ENCODE results near the gene DYTN.
"Not testable (repeated sequence)": the region's sequence is repeated elsewhere in the genome, so short reads cannot be mapped to it uniquely, and the experiment has no call there.

DYTN gene

DNA sequence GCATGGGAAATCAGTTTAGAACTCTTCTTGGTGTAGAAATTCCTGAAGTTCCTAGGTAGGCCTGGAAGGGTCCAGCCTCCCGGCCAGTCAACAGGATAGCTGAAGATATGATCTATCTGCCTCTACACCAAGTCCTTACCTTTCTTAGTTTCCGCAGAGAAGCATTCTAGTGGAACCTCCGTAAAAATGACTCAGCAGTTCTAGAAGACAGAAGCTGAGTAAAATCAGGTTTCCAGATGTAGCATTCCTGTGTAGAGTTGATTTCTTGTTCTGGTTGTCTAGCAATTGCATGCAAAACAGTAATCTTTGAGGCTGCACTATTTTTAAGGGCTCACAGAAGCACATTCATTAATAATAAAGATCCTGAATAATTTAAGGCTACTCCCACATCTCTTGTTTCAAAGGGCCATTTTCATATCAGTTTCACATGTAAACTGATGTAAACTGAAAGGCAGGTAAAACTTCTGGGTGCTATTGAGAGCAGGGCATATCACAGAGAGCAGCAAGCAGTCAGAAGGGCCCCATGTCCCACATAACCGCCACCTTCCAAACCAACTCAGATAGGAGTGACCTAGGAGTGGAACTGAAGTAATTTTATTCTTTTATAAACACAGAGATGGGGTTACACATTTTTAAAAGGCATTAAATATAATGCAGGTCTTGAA, 3.2 kb upstream of the DYTN start:
- Mint-ChIP-seq H3K4me1 (peaks cover 0 to 3% of the 10 kb centered on the region in 2 donors), H3K27me3 (peaks cover 20 to 22% of the 10 kb centered on the region in 2 donors), H3K27ac (no peak overlapping the region), H3K36me3 (peaks cover 0 to 3% of the 10 kb centered on the region in 2 donors), H3K4me3 (no peak overlapping the region), H3K9me3 (peaks cover 0 to 7% of the 10 kb centered on the region in 2 donors)
- ATAC-seq (replicated peaks) (no peak), DNase-seq (no peak)

DNA sequence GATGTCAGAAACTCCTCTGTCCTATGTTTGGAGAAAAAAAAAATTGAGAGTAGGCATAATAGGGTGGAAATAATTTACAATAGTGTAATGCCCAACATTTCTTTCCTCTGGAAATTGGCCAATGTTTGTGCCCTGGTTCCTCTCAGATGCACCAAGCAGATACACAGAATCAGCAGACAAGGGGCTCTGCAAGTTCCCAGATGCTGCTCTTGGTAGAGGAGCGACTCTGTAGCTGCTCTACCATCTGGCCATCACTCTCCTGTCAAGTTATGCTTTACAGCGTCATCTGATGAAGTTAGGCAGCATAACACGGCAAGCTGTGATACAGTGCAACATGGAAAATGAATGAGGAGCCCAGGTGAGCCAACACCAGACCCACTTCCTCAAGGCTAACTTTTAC, 1.6 kb downstream of the DYTN start:
- H3K4me1 Mint-ChIP-seq, result peaks cover 7 to 10% of the 10 kb centered on the region in 2 donors
- H3K9me3 Mint-ChIP-seq, result peaks cover 0 to 2% of the 10 kb centered on the region in 2 donors
- no peak for DNase-seq
- H3K27me3 Mint-ChIP-seq, result peaks cover 25 to 28% of the 10 kb centered on the region in 2 donors
- H3K4me3 Mint-ChIP-seq, result no peak overlapping the region
- no peak overlapping the region for H3K27ac Mint-ChIP-seq
- no peaks in the 10 kb centered on the region for H3K36me3 Mint-ChIP-seq
- no peak for ATAC-seq (replicated peaks)

DNA sequence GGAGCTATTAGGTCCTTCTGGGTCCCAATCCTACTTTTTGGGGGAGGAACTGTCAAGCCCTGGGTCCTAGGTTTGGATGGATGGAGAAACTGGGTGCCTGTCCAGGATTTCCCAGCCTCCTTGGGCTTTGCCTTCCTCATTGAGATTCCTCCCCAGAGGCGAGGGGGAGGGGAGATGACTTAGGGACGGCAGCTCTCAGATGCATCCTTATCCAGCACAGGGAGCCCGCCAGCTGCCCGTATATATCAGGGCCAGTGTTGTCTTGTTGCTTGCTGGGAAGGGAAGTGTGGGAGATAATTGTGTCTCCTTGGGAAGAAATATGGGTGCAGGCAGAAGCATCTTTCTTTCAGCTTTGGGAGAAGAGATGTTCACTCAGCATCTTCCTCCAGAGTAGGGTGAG, 3.0 kb downstream of the DYTN start:
- Mint-ChIP-seq H3K27me3 (peaks cover 25 to 28% of the 10 kb centered on the region in 2 donors), H3K4me1 (peaks cover 5 to 10% of the 10 kb centered on the region in 2 donors)
- H3K27ac Mint-ChIP-seq; H3K9me3 Mint-ChIP-seq; DNase-seq; H3K36me3 Mint-ChIP-seq; H3K4me3 Mint-ChIP-seq; ATAC-seq (replicated peaks): not testable (repeated sequence)

DNA sequence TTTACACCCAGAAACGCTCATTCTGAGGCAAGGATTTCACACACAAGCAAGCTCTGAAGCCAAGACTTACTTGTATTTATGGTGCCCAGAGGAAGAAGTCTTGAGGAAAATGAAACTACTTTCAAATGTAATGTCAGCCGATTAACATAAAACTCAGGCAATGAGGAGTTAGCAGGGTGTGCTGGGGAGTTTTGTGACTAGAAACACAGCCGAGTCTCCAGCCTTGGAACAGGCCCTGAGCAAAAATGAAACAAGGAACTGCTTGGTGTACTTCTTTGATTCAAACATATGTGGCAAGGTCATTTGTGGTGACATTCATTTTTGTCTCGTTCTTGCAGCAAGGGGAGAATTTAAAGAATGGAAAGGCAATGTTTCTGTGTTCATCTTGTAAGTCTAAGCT, 4.5 kb downstream of the DYTN start:
- H3K4me3 Mint-ChIP-seq, result no peak overlapping the region
- H3K9me3 Mint-ChIP-seq, result no peaks in the 10 kb centered on the region
- peaks cover 27% of the 10 kb centered on the region in 2 donors for H3K27me3 Mint-ChIP-seq
- DNase-seq (peak; percentile 17), ATAC-seq (replicated peaks) (peak; percentile 77 to 82)
- H3K36me3 Mint-ChIP-seq, result no peaks in the 10 kb centered on the region
- H3K27ac Mint-ChIP-seq, result no peak overlapping the region
- peaks cover 5 to 10% of the 10 kb centered on the region in 2 donors for H3K4me1 Mint-ChIP-seq

DNA sequence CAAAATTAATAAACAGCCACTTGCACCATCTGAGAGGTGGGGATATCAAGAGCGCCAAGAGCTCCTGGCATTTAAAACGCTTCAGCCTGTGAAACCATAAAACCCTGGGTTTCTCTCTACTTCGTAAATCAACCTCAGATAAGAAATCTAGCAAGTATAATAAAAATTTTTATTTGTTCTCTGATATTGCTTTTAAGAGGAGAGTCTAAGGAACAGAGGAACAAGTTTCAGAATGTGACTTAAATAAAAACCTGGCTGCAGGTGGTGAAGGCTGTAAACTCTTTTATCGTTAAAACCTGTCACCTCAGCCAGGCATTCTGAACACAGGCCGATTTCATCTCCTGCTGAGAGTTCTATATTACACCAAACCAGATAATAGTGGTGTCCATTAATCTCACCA, 9.9 kb downstream of the DYTN start:
- H3K4me3 Mint-ChIP-seq, result no peak overlapping the region
- no peak for ATAC-seq (replicated peaks)

DNA sequence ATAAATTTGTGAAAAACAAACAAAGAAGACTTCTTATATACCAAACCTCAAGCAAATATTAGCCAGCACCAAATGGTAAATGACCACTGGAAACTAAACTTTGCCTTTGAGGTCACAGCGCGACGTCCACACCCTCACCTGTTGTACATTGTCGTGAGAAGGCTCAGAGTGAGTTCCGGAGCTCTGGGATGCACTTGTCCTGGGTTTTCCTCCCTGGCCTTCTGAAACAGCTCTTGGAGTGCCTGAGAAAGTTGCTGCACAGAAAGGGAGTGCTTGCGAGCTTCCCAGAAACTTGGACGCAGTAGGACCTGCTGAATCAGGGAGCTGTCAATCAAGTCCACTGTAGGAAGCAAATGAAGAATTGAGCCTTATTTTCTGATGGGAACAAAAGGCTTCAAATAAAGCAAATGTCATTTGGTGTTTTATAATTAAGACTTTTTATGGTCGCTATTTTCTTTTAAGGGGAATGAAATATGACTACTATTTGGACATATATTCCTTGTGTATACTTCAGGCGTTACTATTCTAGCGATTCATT, 11.0 kb downstream of the DYTN start:
- no peak for DNase-seq
- no peak for ATAC-seq (replicated peaks)
- Mint-ChIP-seq H3K36me3 (no peaks in the 10 kb centered on the region), H3K27ac (no peak overlapping the region), H3K4me3 (no peak overlapping the region), H3K9me3 (no peaks in the 10 kb centered on the region), H3K4me1 (peaks cover 0 to 2% of the 10 kb centered on the region in 2 donors), H3K27me3 (peaks cover 4 to 22% of the 10 kb centered on the region in 2 donors)

More for the DNA sequence above, 9.9 kb downstream of the DYTN start:
- Mint-ChIP-seq H3K27me3 (peaks cover 4 to 16% of the 10 kb centered on the region in 2 donors), H3K36me3 (no peaks in the 10 kb centered on the region), H3K4me1 (peaks cover 1 to 3% of the 10 kb centered on the region in 2 donors), H3K27ac (no peak overlapping the region), H3K9me3 (no peaks in the 10 kb centered on the region)
- no peak for DNase-seq

DNA sequence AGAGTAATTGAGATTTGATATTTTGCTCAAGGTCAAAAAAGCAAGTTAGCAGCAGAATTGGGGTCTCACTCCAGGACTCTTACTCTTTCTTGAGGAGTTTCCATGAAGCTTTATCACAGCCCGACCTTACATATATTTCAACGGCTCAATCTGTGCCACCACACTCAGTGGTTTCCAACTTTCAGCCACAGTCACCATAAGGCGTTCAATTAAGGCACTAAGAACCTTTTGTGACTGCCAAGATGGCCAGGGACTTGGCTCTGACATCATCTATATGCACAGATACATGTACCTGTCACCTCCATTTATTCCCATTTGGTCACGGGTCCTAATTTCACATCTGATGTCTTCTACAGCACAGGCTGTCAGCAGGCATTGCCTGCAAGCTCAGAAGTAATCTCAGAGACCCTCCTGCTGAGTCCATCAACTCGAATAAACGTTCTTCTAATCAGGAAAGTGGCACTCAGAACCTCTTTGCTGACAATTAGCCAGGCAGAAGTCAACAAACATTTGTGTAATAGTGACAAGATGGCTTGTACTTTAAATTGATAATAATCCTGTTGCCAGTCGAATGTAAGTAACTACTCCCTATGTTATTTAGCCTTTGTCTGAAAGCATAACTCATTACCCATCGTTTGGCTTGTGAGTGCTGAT, 16.1 kb downstream of the DYTN start:
- peaks cover 18 to 38% of the 10 kb centered on the region in 2 donors for H3K27me3 Mint-ChIP-seq
- H3K36me3 Mint-ChIP-seq, result no peaks in the 10 kb centered on the region
- H3K9me3 Mint-ChIP-seq, result no peaks in the 10 kb centered on the region
- ATAC-seq (replicated peaks) (no peak), DNase-seq (no peak)
- no peak overlapping the region for H3K4me3 Mint-ChIP-seq
- peaks cover 2 to 11% of the 10 kb centered on the region in 2 donors for H3K4me1 Mint-ChIP-seq
- no peak overlapping the region for H3K27ac Mint-ChIP-seq

DNA sequence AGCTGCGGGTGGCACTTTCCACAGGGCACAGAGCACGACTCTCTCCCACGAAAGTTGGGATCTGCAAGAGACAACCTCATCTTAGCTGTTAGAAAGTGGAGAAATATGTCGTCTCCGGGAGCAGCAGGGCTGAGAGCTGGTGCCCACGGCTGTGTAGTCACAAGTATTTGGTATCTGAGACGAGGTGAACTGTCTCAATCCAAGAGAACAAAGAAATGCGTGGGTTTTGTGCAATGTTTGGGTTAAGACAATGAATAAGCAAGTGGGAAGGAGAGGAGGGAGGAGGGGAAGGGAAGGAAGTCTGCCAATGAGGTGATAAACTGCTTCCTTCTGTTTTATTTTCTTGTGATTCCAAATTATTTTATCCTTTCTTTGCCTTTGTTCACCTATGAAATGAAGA, 18.0 kb downstream of the DYTN start:
- no peak overlapping the region for H3K4me3 Mint-ChIP-seq
- ATAC-seq (replicated peaks) (no peak), DNase-seq (no peak)
- H3K36me3 Mint-ChIP-seq, result no peaks in the 10 kb centered on the region
- peaks cover 18 to 30% of the 10 kb centered on the region in 2 donors for H3K27me3 Mint-ChIP-seq
- no peak overlapping the region for H3K27ac Mint-ChIP-seq
- peaks cover 2 to 11% of the 10 kb centered on the region in 2 donors for H3K4me1 Mint-ChIP-seq
- no peaks in the 10 kb centered on the region for H3K9me3 Mint-ChIP-seq

DNA sequence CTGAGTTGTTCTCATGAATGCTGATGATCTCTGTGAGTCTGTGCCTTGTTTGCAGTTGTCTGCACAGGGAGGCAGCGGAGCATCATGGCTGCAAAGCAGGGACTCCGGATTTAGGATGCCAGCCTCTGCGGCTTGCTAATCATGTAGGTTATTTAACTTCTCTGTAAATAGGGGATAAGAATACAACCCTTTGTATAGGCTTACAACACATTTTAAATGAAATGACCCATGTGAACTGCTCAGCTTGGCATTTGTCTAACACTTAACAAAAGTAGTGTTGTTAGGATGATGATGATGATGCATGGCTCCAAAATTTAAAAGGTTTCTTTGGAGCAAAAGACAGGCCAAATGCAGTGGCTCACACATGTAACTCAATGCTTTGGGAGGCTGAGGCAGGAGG, 19.4 kb downstream of the DYTN start:
- peaks cover 18 to 30% of the 10 kb centered on the region in 2 donors for H3K27me3 Mint-ChIP-seq
- DNase-seq (no peak), ATAC-seq (replicated peaks) (no peak)
- H3K27ac Mint-ChIP-seq, result no peak overlapping the region
- peaks cover 2 to 11% of the 10 kb centered on the region in 2 donors for H3K4me1 Mint-ChIP-seq
- no peak overlapping the region for H3K4me3 Mint-ChIP-seq
- no peaks in the 10 kb centered on the region for H3K36me3 Mint-ChIP-seq
- no peaks in the 10 kb centered on the region for H3K9me3 Mint-ChIP-seq

DNA sequence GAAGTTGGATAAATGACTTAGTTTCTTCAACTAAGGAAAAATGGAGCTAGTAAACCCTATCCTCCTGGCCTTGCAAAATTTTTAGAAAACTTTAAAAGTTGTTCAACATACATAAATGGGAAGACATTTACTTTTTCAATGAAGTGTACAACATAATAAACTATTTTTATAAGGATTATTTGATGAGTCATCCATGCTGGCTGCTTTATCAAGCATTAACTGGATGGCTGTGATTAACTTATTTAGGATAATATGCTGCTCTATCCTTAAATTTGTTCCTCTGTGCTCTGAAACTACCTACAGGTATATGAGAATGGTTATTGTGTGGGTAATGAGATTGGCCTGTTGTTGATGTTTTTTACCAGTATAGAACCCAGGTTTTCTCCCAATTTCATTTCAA, 21.3 kb downstream of the DYTN start:
- Mint-ChIP-seq H3K9me3 (no peaks in the 10 kb centered on the region), H3K27me3 (peaks cover 18 to 21% of the 10 kb centered on the region in 2 donors), H3K36me3 (no peaks in the 10 kb centered on the region), H3K4me3 (no peak overlapping the region), H3K4me1 (peaks cover 2 to 11% of the 10 kb centered on the region in 2 donors), H3K27ac (no peak overlapping the region)
- ATAC-seq (replicated peaks) (no peak), DNase-seq (no peak)

DNA sequence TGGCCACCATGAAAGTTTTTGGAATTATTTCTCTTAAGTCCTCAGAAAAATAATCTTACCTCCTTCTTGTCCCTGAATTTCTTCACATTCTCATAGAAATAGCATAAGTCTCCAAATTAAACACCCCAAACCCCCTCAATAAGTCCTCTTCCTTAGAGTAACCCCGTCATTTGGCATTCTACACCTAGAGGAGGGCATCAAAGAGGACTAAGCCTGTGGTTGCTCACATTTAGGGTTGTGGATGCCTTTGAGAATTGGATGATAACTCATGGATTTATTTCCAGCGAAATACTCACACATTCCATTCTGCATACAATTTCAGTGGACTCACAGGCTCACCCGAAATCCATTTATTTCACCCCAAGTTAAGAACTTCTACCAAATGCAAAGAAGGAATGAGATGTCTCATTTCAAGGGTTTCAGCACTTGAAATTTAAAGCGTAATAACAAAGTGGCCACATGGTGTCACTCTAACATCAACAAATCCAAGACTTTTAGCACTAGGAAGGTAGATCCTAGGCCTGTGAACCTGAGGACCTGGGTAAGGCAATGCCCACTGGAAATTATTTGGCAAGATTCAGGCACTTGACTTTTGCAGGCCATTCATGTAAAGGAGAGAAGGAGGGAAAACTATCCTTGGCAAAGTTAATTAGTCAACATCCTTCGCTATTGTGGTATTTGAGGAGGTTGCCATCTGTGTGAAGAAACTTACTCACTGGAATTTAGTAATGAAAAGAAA, 24.6 kb downstream of the DYTN start:
- Mint-ChIP-seq H3K4me1 (no peaks in the 10 kb centered on the region), H3K27ac (no peak overlapping the region), H3K27me3 (peaks cover 11 to 15% of the 10 kb centered on the region in 2 donors), H3K36me3 (no peaks in the 10 kb centered on the region), H3K9me3 (no peaks in the 10 kb centered on the region), H3K4me3 (no peak overlapping the region)
- DNase-seq (peak; percentile 17), ATAC-seq (replicated peaks) (peak; percentile 67 to 68)

DNA sequence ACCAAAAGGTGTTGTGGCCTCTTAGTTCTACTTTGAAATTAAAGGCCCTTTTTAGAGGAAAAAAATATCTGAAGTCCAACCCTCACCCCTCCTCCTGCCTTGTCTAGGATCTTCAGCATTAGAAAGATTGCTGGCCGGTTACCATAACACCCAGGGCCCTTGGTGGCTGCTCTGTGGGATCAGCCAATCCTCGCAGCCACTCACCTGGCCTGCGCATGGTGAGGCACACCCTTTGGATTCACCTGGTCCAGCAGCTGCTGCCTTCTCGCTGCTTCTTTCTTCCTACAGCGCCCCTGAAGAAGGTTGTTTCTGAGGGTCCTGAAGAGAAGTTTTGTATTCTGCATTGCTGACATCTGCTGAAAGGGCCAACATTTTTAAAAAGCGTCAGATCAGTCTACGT, 25.2 kb downstream of the DYTN start:
- Mint-ChIP-seq H3K27ac (no peak overlapping the region), H3K27me3 (peaks cover 11 to 15% of the 10 kb centered on the region in 2 donors), H3K4me1 (no peaks in the 10 kb centered on the region), H3K36me3 (no peaks in the 10 kb centered on the region), H3K4me3 (no peak overlapping the region), H3K9me3 (no peaks in the 10 kb centered on the region)
- ATAC-seq (replicated peaks) (no peak), DNase-seq (no peak)

DNA sequence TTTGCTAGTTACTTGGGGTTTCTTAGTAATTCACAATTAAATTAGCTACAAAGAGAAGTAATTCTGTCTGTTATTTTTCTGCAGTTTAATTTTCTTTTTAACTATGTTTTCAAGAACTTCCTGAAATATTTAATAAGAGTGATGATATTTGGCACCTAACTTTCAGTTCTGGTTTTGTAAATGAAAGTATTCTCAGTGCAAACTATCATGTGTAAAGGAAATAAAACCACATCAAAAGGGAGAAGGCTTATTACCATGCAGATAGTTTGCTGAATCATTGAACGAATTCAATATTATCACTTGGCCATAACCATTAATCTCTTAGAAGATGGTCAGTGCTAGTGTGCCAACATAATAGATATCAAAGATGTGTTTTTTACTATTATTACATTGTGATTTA, 29.2 kb downstream of the DYTN start:
- Mint-ChIP-seq H3K4me1 (no peaks in the 10 kb centered on the region), H3K36me3 (no peaks in the 10 kb centered on the region), H3K9me3 (no peaks in the 10 kb centered on the region), H3K27me3 (peaks cover 11 to 15% of the 10 kb centered on the region in 2 donors), H3K27ac (no peak overlapping the region), H3K4me3 (no peak overlapping the region)
- DNase-seq, result no peak
- no peak for ATAC-seq (replicated peaks)

DNA sequence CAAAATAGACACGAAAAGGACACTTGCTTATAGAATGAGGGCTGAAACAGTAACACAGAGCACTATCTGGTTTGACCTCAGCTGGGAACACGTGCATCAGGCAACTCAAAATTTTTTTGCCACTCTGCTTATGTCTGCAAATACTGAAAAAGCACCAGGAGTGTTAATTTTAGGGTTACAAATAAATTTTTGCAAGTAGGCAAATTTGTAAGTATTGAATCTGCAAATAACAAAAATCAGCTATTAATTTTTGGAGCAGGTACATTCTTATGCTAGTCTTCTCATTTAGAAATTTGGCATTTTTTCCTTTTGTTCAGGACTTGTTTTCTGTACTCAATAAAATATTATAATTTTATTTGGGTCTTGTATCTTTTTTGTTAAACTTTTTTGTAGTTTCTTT, 29.7 kb downstream of the DYTN start:
- Mint-ChIP-seq H3K36me3 (no peaks in the 10 kb centered on the region), H3K9me3 (no peaks in the 10 kb centered on the region), H3K27ac (no peak overlapping the region), H3K4me3 (no peak overlapping the region), H3K27me3 (peaks cover 14 to 19% of the 10 kb centered on the region in 2 donors), H3K4me1 (no peaks in the 10 kb centered on the region)
- no peak for ATAC-seq (replicated peaks)
- DNase-seq, result no peak
